ENCODE data around the gene ADAMTSL3.

- TF ChIP-seq CTCF (IDR thresholded peaks at IDR 0.05; ENCODE audit: poor library complexity, severe bottlenecking), result no peak
- no peak for TF ChIP-seq EP300 (conservative IDR thresholded peaks at IDR 0.05; ENCODE audit: poor library complexity, severe bottlenecking)
- no peak for TF ChIP-seq EZH2 (IDR thresholded peaks at IDR 0.05; ENCODE audit: borderline replicate concordance, insufficient read depth, low read length, poor library complexity, severe bottlenecking)
- TF ChIP-seq POLR2AphosphoS5 (IDR thresholded peaks at IDR 0.05), result no peak
- no peak for TF ChIP-seq REST (IDR thresholded peaks at IDR 0.05; ENCODE audit: borderline replicate concordance)
- TF ChIP-seq TAF1 (IDR thresholded peaks at IDR 0.05; ENCODE audit: low read depth), result no peak
- no peak for TF ChIP-seq RAD21 (conservative IDR thresholded peaks at IDR 0.05)
- no peak for TF ChIP-seq SMC3 (conservative IDR thresholded peaks at IDR 0.05; ENCODE audit: poor library complexity)
Observed at GRCh38 chr15:83753872-83754493, 100.1 kb downstream of the ADAMTSL3 start.

Data from neural cell (in vitro differentiated cells).